Karpas-422 (cell line): ENCODE results near the gene PIK3R6. TPM values are rescaled to one million over a fixed set of nuclear protein-coding genes. Genes with fewer than 3 reads are reported as not detected.

Source experiments
- DNase-seq: peaks from one replicate; pipeline ENCODE4 v3.0.0-alpha.2; 2015
- H2AFZ ChIP-seq: fragments of 200-600 bp; sonication (generic); 2 replicates; pipeline ENCODE4 v1.6.1; 2014; ENCODE audit warnings: antibody characterized with exemption, low read length, mixed read lengths
- H3K27ac ChIP-seq: fragments of 200-600 bp; sonication (generic); 2 replicates; pipeline ENCODE4 v1.5.1; 2014; ENCODE audit warnings: mild to moderate bottlenecking, low read length, moderate library complexity
- H3K27me3 ChIP-seq: fragments of 200-600 bp; sonication (generic); 2 replicates; pipeline ENCODE4 v1.6.1; 2014; ENCODE audit warnings: low read length, mixed read lengths
- H3K36me3 ChIP-seq: fragments of 200-600 bp; sonication (generic); 2 replicates; pipeline ENCODE4 v1.6.1; 2014; ENCODE audit warnings: low read length, mixed read lengths; ENCODE audit not compliant: insufficient read depth
- H3K4me1 ChIP-seq: fragments of 200-600 bp; sonication (generic); 2 replicates; pipeline ENCODE4 v1.6.1; 2014; ENCODE audit warnings: mild to moderate bottlenecking, low read length, mixed read lengths
- H3K4me2 ChIP-seq: fragments of 200-600 bp; sonication (generic); 2 replicates; pipeline ENCODE4 v1.6.1; 2014; ENCODE audit warnings: low read length, low read depth, mild to moderate bottlenecking; ENCODE audit not compliant: poor library complexity, severe bottlenecking
- H3K4me3 ChIP-seq: fragments of 200-600 bp; sonication (generic); 2 replicates; pipeline ENCODE4 v1.5.1; 2014; ENCODE audit warnings: mild to moderate bottlenecking, antibody characterized with exemption, low read length, mixed read lengths
- H3K79me2 ChIP-seq: fragments of 200-600 bp; sonication (generic); 2 replicates; pipeline ENCODE4 v1.6.1; 2014; ENCODE audit warnings: mild to moderate bottlenecking, low read length, mixed read lengths
- H3K9ac ChIP-seq: fragments of 200-600 bp; sonication (generic); 2 replicates; pipeline ENCODE4 v1.6.0; 2014; ENCODE audit warnings: low read length
- H3K9me2 ChIP-seq: fragments of 200-600 bp; sonication (generic), shearing (Covaris generic); replicated peaks from 2 replicates; pipeline ENCODE4 v1.6.0; 2014; ENCODE audit warnings: mild to moderate bottlenecking, low read length, moderate library complexity; ENCODE audit not compliant: insufficient read depth
- H3K9me3 ChIP-seq: fragments of 300-700, 200-600 bp; sonication (generic); 2 replicates; pipeline ENCODE4 v1.6.1; 2014; ENCODE audit warnings: low read length, mixed read lengths
- H4K20me1 ChIP-seq: fragments of 200-600 bp; sonication (generic); 2 replicates; pipeline ENCODE4 v1.6.1; 2014; ENCODE audit warnings: mild to moderate bottlenecking, antibody characterized with exemption, low read length, low read depth; ENCODE audit not compliant: insufficient read depth
- total RNA-seq: library from RNA; depleted of rRNA; stranded (reverse); fragments of >200 nt; shearing (Covaris generic); gene quantifications from 2 replicates; pipeline ENCODE4 v1.2.3, GENCODE V29; 2014; ENCODE audit warnings: low replicate concordance

Gene PIK3R6
- total RNA-seq, 1 experiment from 2014 or later, result not detected

DNA sequence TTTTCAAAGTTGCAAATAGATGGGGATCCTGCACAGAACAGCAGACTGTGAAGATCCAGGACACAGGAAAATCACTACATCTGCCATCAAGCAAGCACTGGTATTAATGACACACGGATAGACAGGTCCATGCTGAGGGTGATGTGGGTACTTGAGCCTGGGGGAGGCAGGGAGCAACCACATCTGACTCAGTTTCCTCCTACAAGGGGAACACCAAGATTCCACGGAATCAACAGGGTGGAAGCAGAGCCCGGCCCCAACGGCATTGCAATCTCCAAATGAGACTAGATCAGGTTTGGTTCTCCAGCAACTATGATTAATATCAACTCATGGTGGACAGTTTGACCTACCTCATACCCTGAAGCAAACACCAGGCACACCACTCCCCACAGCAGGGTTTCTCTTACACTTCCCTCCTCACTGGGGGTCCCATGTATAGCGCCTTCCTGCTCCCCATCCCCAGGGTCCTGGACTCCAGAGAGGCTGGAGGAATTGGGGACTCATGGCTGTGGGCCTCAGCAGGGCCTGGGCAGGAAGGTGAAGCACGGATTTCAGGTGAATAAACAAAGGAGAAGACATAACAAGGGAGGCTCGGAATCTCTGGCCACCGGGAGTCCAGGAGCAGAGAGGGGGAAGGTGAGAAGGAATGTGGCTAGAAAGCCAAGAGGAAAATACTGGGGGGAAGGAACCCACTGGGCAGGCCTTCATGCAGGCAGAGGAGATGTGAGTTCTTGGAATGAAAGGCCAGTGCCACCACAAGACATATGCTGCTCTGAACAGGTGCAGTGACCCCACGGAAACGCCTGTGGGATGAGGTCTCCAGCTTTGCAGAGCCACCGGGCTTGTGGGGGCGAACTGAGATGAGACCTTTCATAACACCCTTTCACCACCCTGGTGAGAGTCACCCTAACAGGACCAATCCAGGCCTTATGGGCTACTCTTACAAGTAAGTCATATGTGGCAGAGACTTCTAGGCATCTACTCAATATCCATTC, 29.5 kb upstream of the PIK3R6 start:
- H2AFZ ChIP-seq, result no peak overlapping the region
- H3K4me3 ChIP-seq, result no peak overlapping the region
- no peaks in the 10 kb centered on the region for H4K20me1 ChIP-seq
- no peaks in the 10 kb centered on the region for H3K27me3 ChIP-seq
- H3K36me3 ChIP-seq, result no peaks in the 10 kb centered on the region
- no peaks in the 10 kb centered on the region for H3K79me2 ChIP-seq
- H3K27ac ChIP-seq, result no peak overlapping the region
- H3K4me2 ChIP-seq, result no peak overlapping the region
- H3K4me1 ChIP-seq, result no peaks in the 10 kb centered on the region
- no peak for DNase-seq
- H3K9me3 ChIP-seq, result no peaks in the 10 kb centered on the region
- no peaks in the 10 kb centered on the region for H3K9me2 ChIP-seq
- H3K9ac ChIP-seq, result no peak overlapping the region

DNA sequence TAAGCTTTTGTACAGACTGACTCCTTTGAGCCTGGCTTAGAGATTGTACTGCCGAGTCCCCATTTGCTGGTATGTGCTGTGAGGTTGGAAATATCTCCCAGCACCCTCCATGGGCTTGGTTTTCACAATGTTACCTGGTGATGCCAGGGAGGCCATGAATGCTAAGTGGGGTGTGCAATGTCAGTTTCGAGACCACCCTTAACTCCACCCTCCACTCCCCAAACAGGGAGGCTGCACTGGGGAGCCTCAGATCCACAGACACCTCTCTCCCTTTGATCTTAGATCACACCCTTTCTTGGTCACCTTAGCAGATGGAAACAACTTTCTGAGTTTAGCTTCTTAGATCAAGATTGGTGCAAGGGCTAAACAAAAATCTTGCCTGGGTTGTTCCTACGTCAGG, 28.6 kb upstream of the PIK3R6 start:
- no peaks in the 10 kb centered on the region for H3K36me3 ChIP-seq
- H2AFZ ChIP-seq, result no peak overlapping the region
- no peak overlapping the region for H3K27ac ChIP-seq
- H3K4me3 ChIP-seq, result no peak overlapping the region
- no peak overlapping the region for H3K9ac ChIP-seq
- no peaks in the 10 kb centered on the region for H3K9me3 ChIP-seq
- no peaks in the 10 kb centered on the region for H3K27me3 ChIP-seq
- no peak overlapping the region for H3K4me2 ChIP-seq
- H3K9me2 ChIP-seq, result no peaks in the 10 kb centered on the region
- no peaks in the 10 kb centered on the region for H4K20me1 ChIP-seq
- no peaks in the 10 kb centered on the region for H3K79me2 ChIP-seq
- no peak for DNase-seq
- no peaks in the 10 kb centered on the region for H3K4me1 ChIP-seq

DNA sequence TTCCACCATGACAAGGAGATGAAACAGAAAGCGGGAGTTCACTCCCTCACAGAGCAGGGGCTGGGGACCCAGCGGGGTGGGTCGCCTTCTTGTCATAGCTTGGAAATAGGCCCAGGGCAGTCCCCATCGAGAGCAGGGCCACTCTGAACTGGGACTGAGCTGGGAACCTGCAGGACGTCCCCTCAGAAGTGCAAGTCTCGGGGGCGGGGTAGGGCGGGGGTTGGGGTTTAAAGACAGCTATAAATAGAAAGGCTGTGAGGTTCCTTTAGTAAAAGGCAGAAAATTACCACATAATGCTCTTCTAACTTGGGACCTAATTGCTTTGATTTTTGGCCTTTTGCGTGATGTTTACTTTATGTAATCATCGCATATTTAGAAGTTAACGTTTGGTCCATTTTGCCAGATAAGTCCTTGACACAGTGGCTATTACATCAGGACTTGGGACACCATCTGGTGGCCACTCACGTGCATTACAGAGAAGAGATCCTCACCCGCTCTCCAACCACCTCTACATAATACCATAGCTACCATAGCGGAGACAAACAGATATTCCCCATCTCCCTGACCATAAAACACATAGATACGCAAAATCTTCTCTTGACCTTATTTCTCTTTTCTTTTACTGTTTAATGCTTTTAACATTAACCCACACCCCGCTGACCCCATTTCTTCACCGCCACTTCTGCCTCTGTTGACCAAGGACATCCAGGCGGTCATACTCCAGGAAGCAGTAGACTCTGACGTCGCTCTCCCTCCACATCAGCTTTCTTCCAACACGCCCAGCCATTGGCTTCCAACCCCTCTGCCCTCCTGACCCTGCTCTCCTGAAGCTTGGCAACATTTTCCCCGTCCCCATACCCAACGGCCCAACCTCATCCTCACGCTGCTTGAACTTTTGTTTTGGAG, 27.5 kb upstream of the PIK3R6 start:
- H3K4me1 ChIP-seq, result no peaks in the 10 kb centered on the region
- peak; percentile 80 for DNase-seq
- H3K36me3 ChIP-seq, result no peaks in the 10 kb centered on the region
- no peaks in the 10 kb centered on the region for H3K9me3 ChIP-seq
- no peaks in the 10 kb centered on the region for H3K79me2 ChIP-seq
- no peak overlapping the region for H3K4me2 ChIP-seq
- no peak overlapping the region for H3K27ac ChIP-seq
- no peaks in the 10 kb centered on the region for H4K20me1 ChIP-seq
- no peaks in the 10 kb centered on the region for H3K9me2 ChIP-seq
- no peaks in the 10 kb centered on the region for H3K27me3 ChIP-seq
- no peak overlapping the region for H3K4me3 ChIP-seq
- H2AFZ ChIP-seq, result no peak overlapping the region
- H3K9ac ChIP-seq, result no peak overlapping the region

DNA sequence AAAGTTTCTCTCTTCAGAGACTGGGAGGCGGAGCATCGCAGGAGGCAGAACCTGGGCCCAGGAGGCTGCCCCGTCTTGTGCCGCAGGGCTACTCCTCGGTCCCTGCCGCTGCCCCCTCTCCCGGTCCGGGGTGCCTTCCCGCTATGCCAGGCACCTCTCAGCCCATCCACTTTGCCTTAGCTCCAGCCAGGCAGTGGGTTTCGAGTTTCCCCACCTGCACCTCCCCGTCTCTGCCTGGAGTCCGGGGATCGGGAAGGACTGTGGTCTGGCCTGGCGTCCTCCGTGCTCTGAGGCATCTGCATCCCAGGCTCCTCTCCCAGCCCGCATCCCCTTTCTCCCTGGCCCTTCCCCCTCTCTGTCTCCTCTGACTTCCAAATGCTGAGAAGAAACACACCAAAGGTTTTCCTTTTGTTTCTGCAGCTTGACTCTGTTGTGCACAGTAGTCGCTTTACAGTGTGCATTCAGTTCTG, 26.8 kb upstream of the PIK3R6 start:
- Histone ChIP-seq H3K9ac (no peak overlapping the region), H2AFZ (no peak overlapping the region), H3K4me1 (no peaks in the 10 kb centered on the region), H3K4me2 (no peak overlapping the region), H3K79me2 (no peaks in the 10 kb centered on the region), H3K27ac (no peak overlapping the region), H4K20me1 (no peaks in the 10 kb centered on the region), H3K27me3 (no peaks in the 10 kb centered on the region), H3K4me3 (no peak overlapping the region), H3K9me3 (no peaks in the 10 kb centered on the region), H3K9me2 (no peaks in the 10 kb centered on the region), H3K36me3 (no peaks in the 10 kb centered on the region)
- DNase-seq, result no peak

DNA sequence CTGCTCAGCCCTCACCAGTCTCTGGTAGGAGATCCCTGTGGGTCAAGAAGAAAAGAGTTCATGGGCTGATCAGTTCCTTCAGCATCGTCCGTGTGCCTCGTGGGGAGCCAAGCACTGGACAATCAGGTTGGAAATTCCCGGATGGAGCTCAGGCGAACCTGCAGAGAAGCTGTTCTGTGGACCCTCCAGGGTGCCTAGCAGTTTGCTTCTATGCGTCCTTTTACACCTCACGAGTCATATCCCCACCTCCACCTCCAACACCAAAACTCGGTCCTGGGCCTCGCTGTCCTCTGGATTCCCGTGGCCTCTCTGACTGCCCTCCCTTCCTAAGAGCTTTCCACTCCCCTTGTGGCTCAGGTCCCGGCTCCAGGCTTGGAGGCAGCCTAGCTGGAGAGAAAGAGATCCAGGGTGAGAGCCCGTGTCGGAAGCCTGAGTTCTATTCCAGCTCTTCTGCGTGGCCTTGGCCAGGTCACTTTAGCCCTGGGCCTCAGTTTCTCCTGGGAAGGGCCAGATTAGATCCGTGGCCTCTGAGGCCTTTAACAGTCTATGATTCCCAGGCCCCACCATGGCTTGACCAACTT, 26.2 kb upstream of the PIK3R6 start:
- Histone ChIP-seq H3K27me3 (no peaks in the 10 kb centered on the region), H3K4me1 (no peaks in the 10 kb centered on the region), H3K79me2 (no peaks in the 10 kb centered on the region), H3K9ac (no peak overlapping the region), H3K9me2 (no peaks in the 10 kb centered on the region), H4K20me1 (no peaks in the 10 kb centered on the region), H3K36me3 (no peaks in the 10 kb centered on the region), H3K4me3 (no peak overlapping the region), H3K4me2 (no peak overlapping the region), H3K9me3 (no peaks in the 10 kb centered on the region), H3K27ac (no peak overlapping the region), H2AFZ (no peak overlapping the region)
- no peak for DNase-seq

DNA sequence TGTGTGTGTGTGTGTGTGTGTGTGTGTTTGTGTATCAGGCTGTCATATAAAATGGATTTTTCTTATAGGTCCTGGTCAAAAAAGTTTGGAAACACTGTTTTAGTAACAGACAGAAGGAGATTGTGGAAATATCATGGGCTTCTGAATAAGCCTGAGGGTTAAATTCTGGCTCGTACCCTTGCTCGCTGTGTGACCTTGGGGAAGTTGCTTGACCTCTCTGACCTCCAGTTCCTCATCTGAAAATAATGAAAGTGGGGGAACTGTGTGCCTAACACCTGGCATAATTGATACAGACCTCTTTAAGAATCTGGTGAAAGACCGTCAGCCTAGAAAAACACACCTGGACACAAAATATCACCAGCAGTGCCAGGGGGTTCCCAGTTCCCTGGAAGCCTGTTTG, 25.6 kb upstream of the PIK3R6 start:
- Histone ChIP-seq H3K27me3 (no peaks in the 10 kb centered on the region), H3K27ac (no peak overlapping the region), H3K4me1 (no peaks in the 10 kb centered on the region), H3K9me2 (no peaks in the 10 kb centered on the region), H3K9me3 (no peaks in the 10 kb centered on the region), H4K20me1 (no peaks in the 10 kb centered on the region), H3K4me3 (no peak overlapping the region), H3K4me2 (no peak overlapping the region), H3K79me2 (no peaks in the 10 kb centered on the region), H2AFZ (no peak overlapping the region), H3K9ac (no peak overlapping the region), H3K36me3 (no peaks in the 10 kb centered on the region)
- DNase-seq, result no peak

DNA sequence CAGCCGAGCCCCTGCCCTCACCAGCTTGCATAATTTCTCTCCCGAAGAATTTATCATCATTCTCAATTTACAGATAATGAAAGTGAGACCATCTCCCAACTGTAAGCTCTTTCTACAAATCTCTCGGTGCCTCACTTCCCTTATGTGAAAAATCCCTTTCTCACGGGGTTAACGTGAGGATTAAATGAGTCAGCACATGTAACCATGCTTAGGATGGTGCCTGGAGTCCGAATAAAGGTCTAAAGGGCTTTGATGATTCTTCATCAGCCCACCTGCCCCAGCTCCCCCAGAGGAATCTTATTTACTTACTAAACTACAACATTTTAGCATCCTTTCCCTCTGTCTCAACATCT, 24.8 kb upstream of the PIK3R6 start:
- H3K79me2 ChIP-seq, result no peaks in the 10 kb centered on the region
- no peaks in the 10 kb centered on the region for H3K27me3 ChIP-seq
- no peaks in the 10 kb centered on the region for H3K9me2 ChIP-seq
- no peak overlapping the region for H3K27ac ChIP-seq
- no peak overlapping the region for H2AFZ ChIP-seq
- no peak overlapping the region for H3K9ac ChIP-seq
- no peak overlapping the region for H3K4me2 ChIP-seq
- H4K20me1 ChIP-seq, result no peaks in the 10 kb centered on the region
- no peaks in the 10 kb centered on the region for H3K36me3 ChIP-seq
- DNase-seq, result no peak
- H3K9me3 ChIP-seq, result no peaks in the 10 kb centered on the region
- no peaks in the 10 kb centered on the region for H3K4me1 ChIP-seq
- no peak overlapping the region for H3K4me3 ChIP-seq

DNA sequence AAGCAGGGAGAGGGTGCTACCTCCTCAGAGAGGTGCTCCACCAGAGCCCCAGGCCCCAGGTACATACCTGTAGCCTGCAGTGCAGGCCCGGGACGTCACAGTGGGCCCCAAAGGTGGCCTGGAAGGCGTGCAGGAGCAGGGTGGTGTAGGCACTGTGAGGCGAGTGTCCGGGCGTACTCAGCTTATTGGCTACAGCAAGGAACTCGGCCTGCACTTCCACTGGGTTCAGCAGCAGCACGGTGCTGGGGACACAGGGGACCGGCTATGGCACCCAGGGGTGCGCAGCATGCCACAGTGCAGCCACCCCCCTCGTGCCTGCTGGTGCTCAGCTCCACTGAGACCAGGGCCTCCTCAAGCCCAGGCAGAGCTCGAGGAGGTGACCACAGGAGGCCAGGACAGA, 23.2 kb upstream of the PIK3R6 start:
- Histone ChIP-seq H3K4me2 (no peak overlapping the region), H3K9ac (no peak overlapping the region), H3K4me3 (no peak overlapping the region), H4K20me1 (no peaks in the 10 kb centered on the region), H3K36me3 (no peaks in the 10 kb centered on the region), H3K9me3 (no peaks in the 10 kb centered on the region), H3K27me3 (no peaks in the 10 kb centered on the region), H3K9me2 (no peaks in the 10 kb centered on the region), H3K4me1 (no peaks in the 10 kb centered on the region), H3K27ac (no peak overlapping the region), H2AFZ (no peak overlapping the region), H3K79me2 (no peaks in the 10 kb centered on the region)
- no peak for DNase-seq
